H9 (cell line): ENCODE measurements around the gene SLC35G6. TPM values are rescaled to one million over a fixed set of nuclear protein-coding genes. Genes with fewer than 3 reads are reported as not detected.

ENCODE experiments used
- DNase-seq: peaks from one replicate; pipeline ENCODE4 v3.0.0-alpha.2; 2017
- H2AFZ ChIP-seq: one replicate; pipeline ENCODE4 v1.6.1; 2013; ENCODE audit warnings: mild to moderate bottlenecking, low read length, control low read depth, moderate library complexity
- H2AK5ac ChIP-seq: 2 replicates; pipeline ENCODE4 v1.6.1; 2013; ENCODE audit warnings: low read length, control low read depth, mixed read lengths; ENCODE audit not compliant: insufficient read length
- H2BK120ac ChIP-seq: one replicate; pipeline ENCODE4 v1.6.1; 2013; ENCODE audit warnings: low read depth, mild to moderate bottlenecking, low read length, control low read depth, inconsistent platforms; ENCODE audit not compliant: poor library complexity, severe bottlenecking
- H2BK12ac ChIP-seq: 2 replicates; pipeline ENCODE4 v1.6.1; 2013; ENCODE audit warnings: low read length, control low read depth, mixed read lengths, low read depth; ENCODE audit not compliant: insufficient read length
- H2BK15ac ChIP-seq: 2 replicates; pipeline ENCODE4 v1.6.1; 2013; ENCODE audit warnings: low read depth, low read length, control low read depth
- H2BK20ac ChIP-seq: one replicate; pipeline ENCODE4 v1.6.1; 2013; ENCODE audit warnings: low read depth, mild to moderate bottlenecking, low read length, control low read depth, inconsistent platforms; ENCODE audit not compliant: poor library complexity, severe bottlenecking
- H2BK5ac ChIP-seq: 2 replicates; pipeline ENCODE4 v1.6.1; 2013; ENCODE audit warnings: low read length, control low read depth, mixed read lengths; ENCODE audit not compliant: insufficient read length
- H3K14ac ChIP-seq: 2 replicates; pipeline ENCODE4 v1.6.1; 2013; ENCODE audit warnings: low read length, control low read depth; ENCODE audit not compliant: insufficient read depth
- H3K18ac ChIP-seq: 2 replicates; pipeline ENCODE4 v1.6.1; 2013; ENCODE audit warnings: low read depth, mild to moderate bottlenecking, mixed read lengths, low read length, control low read depth; ENCODE audit not compliant: insufficient read length
- H3K23ac ChIP-seq: 2 replicates; pipeline ENCODE4 v1.6.1; 2013; ENCODE audit warnings: low read length, control low read depth, mixed read lengths, low read depth; ENCODE audit not compliant: insufficient read length
- H3K23me2 ChIP-seq: 2 replicates; pipeline ENCODE4 v1.6.1; 2013; ENCODE audit warnings: low read depth, mild to moderate bottlenecking, mixed read lengths, low read length, control low read depth; ENCODE audit not compliant: insufficient read length, poor library complexity, severe bottlenecking
- H3K27ac ChIP-seq: 2 replicates; pipeline ENCODE4 v1.5.1; 2013; ENCODE audit warnings: low read length, control low read depth, mixed read lengths, low read depth; ENCODE audit not compliant: insufficient read length
- H3K27me3 ChIP-seq: 2 replicates; pipeline ENCODE4 v1.6.1; 2013; ENCODE audit warnings: low read length, control low read depth, inconsistent platforms; ENCODE audit not compliant: insufficient read depth
- H3K4ac ChIP-seq: 2 replicates; pipeline ENCODE4 v1.6.1; 2013; ENCODE audit warnings: low read depth, mild to moderate bottlenecking, control low read depth, inconsistent platforms, low read length, moderate library complexity
- H3K4me1 ChIP-seq: 2 replicates; pipeline ENCODE4 v1.6.1; 2013; ENCODE audit warnings: low read length, control low read depth, inconsistent platforms; ENCODE audit not compliant: insufficient read depth
- H3K4me2 ChIP-seq: 2 replicates; pipeline ENCODE4 v1.6.1; 2013; ENCODE audit warnings: low read length, control low read depth, mixed read lengths; ENCODE audit not compliant: insufficient read length, insufficient read depth
- H3K56ac ChIP-seq: 2 replicates; pipeline ENCODE4 v1.6.1; 2013; ENCODE audit warnings: low read depth, mild to moderate bottlenecking, mixed read lengths, low read length, control low read depth; ENCODE audit not compliant: insufficient read length
- H3K79me1 ChIP-seq: 2 replicates; pipeline ENCODE4 v1.6.1; 2013; ENCODE audit warnings: low read depth, mild to moderate bottlenecking, moderate library complexity, low read length, control low read depth, inconsistent platforms; ENCODE audit not compliant: insufficient read depth, poor library complexity, severe bottlenecking
- H3K79me2 ChIP-seq: 2 replicates; pipeline ENCODE4 v1.6.1; 2013; ENCODE audit warnings: low read length, control low read depth, inconsistent platforms; ENCODE audit not compliant: insufficient read depth
- H3K9ac ChIP-seq: 2 replicates; pipeline ENCODE4 v1.6.1; 2013; ENCODE audit warnings: low read length, control low read depth, mixed read lengths; ENCODE audit not compliant: insufficient read length; ENCODE audit errors: extremely low read depth
- H3K9me3 ChIP-seq: one replicate; pipeline ENCODE4 v1.6.1; 2013; ENCODE audit warnings: low read depth, low read length, inconsistent platforms; ENCODE audit not compliant: control insufficient read depth
- H3T11ph ChIP-seq: one replicate; pipeline ENCODE4 v1.6.1; 2013; ENCODE audit warnings: mild to moderate bottlenecking, low read length, control low read depth, inconsistent platforms
- H4K20me1 ChIP-seq: one replicate; pipeline ENCODE4 v1.6.1; 2013; ENCODE audit not compliant: control insufficient read depth, insufficient read length, insufficient read depth
- H4K5ac ChIP-seq: 2 replicates; pipeline ENCODE4 v1.6.1; 2013; ENCODE audit warnings: low read depth, mild to moderate bottlenecking, mixed read lengths, low read length, control low read depth; ENCODE audit not compliant: insufficient read length
- H4K8ac ChIP-seq: replicated peaks from 2 replicates; pipeline ENCODE4 v1.6.1; 2013; ENCODE audit warnings: low read length, control low read depth, mixed read lengths, low read depth; ENCODE audit not compliant: insufficient read length
- H4K91ac ChIP-seq: 2 replicates; pipeline ENCODE4 v1.6.1; 2013; ENCODE audit warnings: low read depth, mild to moderate bottlenecking, moderate library complexity, mixed read lengths, low read length, control low read depth; ENCODE audit not compliant: insufficient read length
- H3K27ac Mint-ChIP-seq, 3 experiments: 2 replicates in 2 of 3; 3 replicates in 1 of 3; pipeline ENCODE4 v1.8.0; 2020 to 2021; ENCODE audit warnings: mixed read lengths in 3 of 3, mild to moderate bottlenecking in 1 of 3, moderate library complexity in 1 of 3
- H3K27me3 Mint-ChIP-seq: 2 replicates; pipeline ENCODE4 v1.8.0; 2021; ENCODE audit warnings: low read depth, mild to moderate bottlenecking, moderate library complexity, mixed read lengths
- H3K36me3 Mint-ChIP-seq, 3 experiments: 2 replicates in 2 of 3; 3 replicates in 1 of 3; pipeline ENCODE4 v1.8.0; 2020 to 2021; ENCODE audit warnings: low read depth in 3 of 3, mixed read lengths in 3 of 3; ENCODE audit not compliant: insufficient read depth in 1 of 3
- H3K4me1 Mint-ChIP-seq, 2 experiments: 2 replicates each; pipeline ENCODE4 v1.8.0; 2020; ENCODE audit warnings: mixed read lengths in 2 of 2
- H3K4me3 Mint-ChIP-seq, 2 experiments: 2 replicates in 1 of 2; 3 replicates in 1 of 2; pipeline ENCODE4 v1.8.0; 2020 to 2021; ENCODE audit warnings: mild to moderate bottlenecking in 2 of 2, mixed read lengths in 2 of 2, moderate library complexity in 1 of 2
- H3K9me3 Mint-ChIP-seq, 2 experiments: 2 replicates in 1 of 2; 3 replicates in 1 of 2; pipeline ENCODE4 v1.8.0; 2020; ENCODE audit warnings: mild to moderate bottlenecking in 2 of 2, mixed read lengths in 2 of 2, moderate library complexity in 1 of 2
- CTCF ChIP-seq: fragments of 200-600 bp; sonication (generic); conservative IDR thresholded peaks from 3 replicates; pipeline ENCODE4 v1.8.0; 2021; ENCODE audit warnings: antibody characterized with exemption, mild to moderate bottlenecking
- WGBS: extraction: QIAGEN DNeasy Blood & Tissue Kit; methylation state at CpG from one replicate; pipeline ENCODE4 v1.1.7; 2013; ENCODE audit warnings: missing lambda C conversion rate, low lambda C conversion rate, mixed read lengths; ENCODE audit not compliant: insufficient read length; ENCODE audit errors: extremely low coverage; 5-methylcytosine and 5-hydroxymethylcytosine counted together
- total RNA-seq: library from RNA; stranded (reverse); gene quantifications from 2 replicates; pipeline ENCODE4 v1.2.1, GENCODE V29; 2021

Gene SLC35G6
- total RNA-seq, 1 experiment from 2014 or later = not detected

- Histone ChIP-seq H2BK5ac (no peak overlapping the region), H2BK120ac (no peak overlapping the region), H3K4me2 (no peak overlapping the region), H3K79me1 (no peaks in the 10 kb centered on the region), H3T11ph (no peak overlapping the region), H4K5ac (no peak overlapping the region), H2AFZ (no peak overlapping the region), H2BK12ac (no peak overlapping the region), H3K23ac (no peak overlapping the region), H3K79me2 (no peaks in the 10 kb centered on the region), H2BK20ac (no peak overlapping the region), H3K14ac (no peak overlapping the region), H3K56ac (no peak overlapping the region), H2AK5ac (no peak overlapping the region), H3K23me2 (no peaks in the 10 kb centered on the region), H3K9me3 (no peaks in the 10 kb centered on the region), H3K27ac (no peak overlapping the region), H2BK15ac (no peak overlapping the region), H3K27me3 (no peaks in the 10 kb centered on the region), H3K9ac (no peak overlapping the region), H4K91ac (no peak overlapping the region), H3K18ac (no peak overlapping the region), H4K8ac (no peak overlapping the region), H3K4ac (no peak overlapping the region), H4K20me1 (no peaks in the 10 kb centered on the region), H3K4me1 (no peaks in the 10 kb centered on the region)
- Mint-ChIP-seq H3K9me3 (no peaks in the 10 kb centered on the region), H3K4me1 (no peaks in the 10 kb centered on the region), H3K36me3 (peaks cover 30 to 62% (median 53%) of the 10 kb centered on the region in 3 experiments), H3K27ac (peak overlapping the region in 1 of 3 experiments; percentile 83; a peak in 1 of 7 replicates), H3K27me3 (no peaks in the 10 kb centered on the region), H3K4me3 (no peak overlapping the region; a peak in 1 of 5 replicates)
- no CpG with 5 or more reads among the region's 17 CpGs for WGBS
- TF ChIP-seq CTCF = no peak
- DNase-seq = no peak
These were observed 32.7 kb downstream of the SLC35G6 start for GRCh38 chr17:7513850-7514419.
